Stimulated activated CD8-positive, alpha-beta memory T cell treated with anti-CD3 and anti-CD28 coated beads, Interleukin-4, amount 100 ng/mL, for 48 hours (primary cell): ENCODE measurements around the gene WNT11.

ENCODE experiments used
- DNase-seq: peaks from one replicate; pipeline ENCODE4 v3.0.0-alpha.2; 2020

WNT11 gene

DNA sequence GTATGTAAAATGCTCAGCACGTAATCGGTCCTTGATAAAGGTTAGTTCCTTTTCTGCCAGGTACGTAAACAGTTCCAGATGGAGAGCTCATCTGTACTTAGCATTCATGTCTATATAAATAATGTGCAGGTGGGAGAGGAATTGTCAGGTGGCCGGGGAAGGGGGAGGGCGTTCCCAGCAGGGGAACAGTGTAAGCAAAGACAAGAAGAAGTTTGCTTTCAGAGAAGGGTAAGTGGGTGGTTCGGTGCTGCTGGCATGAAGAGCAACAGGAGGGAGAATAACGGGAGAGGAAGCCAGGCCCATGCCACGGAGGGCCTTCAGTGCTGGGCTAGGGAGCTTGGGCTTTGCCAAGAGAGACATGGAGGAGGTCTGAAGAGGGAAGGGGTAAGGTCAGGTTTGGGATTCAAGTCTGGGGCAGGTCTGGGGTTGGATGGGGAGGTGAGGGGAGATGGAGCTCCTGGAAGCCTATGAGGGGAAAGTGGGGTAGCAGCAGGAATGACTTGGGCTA lies 11.4 kb upstream of the WNT11 start:
- DNase-seq, result no peak

DNA sequence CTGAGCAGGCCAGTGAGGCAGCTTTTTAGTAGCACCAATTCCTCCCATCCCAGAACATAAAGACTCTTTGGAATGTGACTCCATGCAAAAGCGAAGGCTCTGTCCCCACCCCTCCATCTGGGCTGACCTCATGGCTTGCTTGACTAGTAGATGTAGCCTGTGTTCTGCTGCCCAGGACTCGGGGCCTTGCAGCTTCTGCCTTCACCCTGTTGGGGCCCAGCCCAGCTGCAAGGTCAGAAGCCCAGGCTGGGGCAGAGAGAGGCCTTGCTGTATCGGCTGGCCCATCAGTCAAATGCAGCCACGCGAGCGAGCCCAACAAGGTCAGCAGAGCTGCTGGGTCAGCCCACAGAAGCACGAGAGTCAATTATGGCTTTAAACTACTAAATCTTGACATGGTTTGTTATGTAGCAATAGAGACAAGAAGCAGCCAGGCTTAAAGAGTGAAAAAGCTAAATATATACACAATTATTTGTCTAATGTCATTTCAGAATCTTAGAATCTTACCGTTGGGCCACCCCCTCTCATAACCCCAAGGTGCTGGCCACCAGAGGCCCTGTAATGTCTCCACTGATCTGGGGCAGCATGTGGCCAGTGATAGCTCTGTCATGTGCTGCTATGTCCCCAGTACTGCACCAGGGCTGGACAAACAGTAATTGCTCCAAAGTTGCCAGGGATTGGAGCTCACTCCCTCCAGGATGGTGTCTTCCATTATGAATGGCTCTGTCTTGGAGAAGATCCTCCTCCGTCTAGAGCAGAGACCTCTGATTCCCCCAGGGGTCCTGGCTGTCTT lies 10.4 kb upstream of the WNT11 start:
- no peak for DNase-seq

DNA sequence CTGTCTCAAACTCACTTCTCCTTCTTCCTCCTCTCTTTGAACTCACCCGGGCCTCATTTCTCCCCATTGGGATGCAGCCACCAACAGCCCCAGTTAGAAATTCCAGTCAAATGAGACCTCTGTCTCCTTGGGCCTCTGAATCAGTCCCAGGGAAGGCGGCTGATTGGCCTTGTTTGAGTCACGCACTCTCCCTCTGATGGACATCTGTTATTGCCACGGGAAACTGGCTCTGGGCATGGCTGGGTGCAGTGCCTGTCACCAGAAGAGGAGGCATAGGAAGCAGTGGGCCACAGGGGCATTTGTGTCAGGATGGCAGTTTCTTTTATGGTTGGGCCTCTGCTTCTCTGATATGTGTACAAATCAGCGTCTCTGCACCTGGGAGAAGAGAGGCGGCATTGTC lies 9.6 kb upstream of the WNT11 start:
- no peak for DNase-seq

DNA sequence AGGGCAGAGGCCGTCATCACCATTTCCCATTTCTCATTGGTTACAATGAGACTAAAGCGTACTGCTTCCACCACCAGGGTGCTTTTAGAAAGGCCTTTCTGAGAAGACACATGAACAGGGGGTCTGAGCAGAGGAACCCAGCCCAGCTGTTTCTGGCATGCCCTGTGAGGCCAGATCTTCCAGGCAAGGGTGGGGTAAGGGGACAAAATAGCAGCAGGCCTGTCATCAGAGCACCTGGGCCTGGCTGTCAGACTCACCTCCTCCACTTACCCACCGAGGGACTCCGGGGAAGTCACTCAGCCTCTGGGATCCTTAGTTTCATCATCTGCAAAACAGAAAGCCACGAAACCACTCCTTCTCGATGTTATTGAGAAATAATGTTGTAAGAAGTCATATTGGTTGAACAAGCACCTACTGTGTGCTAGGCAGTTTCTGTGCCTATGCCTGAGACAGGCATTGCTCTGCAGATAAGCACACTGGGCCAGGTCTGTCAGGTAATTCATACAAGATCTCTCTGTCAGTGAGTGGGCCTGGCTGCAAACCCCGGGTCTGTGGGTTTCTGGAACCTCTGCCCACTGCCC lies 8.8 kb upstream of the WNT11 start:
- no peak for DNase-seq

DNA sequence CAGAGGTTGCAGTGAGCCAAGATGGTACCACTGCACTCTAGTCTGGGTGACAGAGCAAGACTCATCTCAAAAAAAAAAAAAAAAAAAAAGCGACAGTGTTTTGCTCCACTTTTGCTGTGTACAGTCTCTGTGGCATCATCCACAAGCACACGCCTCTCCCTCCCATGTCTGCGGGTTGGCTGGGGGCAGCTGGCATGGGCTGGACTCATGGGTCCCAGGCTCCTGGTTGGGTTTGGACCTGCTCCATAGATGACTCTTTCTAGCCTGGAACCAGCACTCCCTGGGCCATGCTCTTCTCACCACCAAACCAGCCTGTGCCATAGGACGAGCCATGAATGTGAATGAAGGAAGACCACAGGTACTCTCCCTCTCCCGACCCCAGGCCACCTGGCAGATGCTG lies 7.9 kb upstream of the WNT11 start:
- no peak for DNase-seq

DNA sequence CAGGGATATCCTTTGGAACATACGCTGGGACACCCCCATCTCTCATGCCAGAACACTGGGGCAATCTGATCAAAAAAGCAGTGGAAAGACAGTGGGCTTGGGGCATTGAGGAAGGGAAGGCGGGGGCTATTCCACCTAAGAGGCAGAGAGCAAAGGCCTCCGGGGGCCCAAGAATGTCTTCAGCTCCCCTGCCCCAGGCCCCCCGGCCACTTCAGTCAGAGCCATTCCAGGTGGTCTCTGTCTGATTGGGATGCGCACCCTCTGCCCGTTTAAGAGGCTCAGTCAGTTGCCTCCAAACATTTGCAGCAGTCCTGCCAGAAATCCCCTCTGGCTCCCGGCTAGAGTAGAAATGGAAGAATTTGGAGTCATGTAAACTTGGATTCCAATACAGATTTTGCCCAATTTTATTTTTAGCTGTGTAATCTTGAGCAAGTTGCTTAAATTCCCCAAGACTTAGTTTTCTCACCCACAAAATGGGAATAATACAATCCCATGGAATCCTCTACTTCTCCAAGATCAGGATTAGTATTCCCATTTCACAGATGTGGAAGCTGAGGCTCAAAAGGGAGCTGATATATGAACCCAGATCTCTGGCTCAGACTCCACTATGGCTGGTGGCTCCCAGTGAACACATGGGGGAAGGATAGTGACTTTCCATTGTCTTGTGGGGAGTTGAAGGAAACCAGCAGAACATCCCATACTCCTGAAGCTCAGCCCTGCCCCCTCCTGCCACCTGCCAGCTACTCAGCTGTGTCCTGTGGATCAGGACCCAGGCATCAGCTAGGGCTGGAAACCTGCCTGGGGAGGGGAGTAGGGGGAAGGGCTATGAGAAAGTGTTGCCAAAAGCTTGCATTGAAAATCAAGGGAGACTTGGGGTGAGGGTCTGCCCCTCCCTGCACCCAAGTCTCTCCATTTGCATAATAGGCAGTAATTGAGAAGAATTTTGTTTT lies 6.1 kb upstream of the WNT11 start:
- DNase-seq, result no peak

DNA sequence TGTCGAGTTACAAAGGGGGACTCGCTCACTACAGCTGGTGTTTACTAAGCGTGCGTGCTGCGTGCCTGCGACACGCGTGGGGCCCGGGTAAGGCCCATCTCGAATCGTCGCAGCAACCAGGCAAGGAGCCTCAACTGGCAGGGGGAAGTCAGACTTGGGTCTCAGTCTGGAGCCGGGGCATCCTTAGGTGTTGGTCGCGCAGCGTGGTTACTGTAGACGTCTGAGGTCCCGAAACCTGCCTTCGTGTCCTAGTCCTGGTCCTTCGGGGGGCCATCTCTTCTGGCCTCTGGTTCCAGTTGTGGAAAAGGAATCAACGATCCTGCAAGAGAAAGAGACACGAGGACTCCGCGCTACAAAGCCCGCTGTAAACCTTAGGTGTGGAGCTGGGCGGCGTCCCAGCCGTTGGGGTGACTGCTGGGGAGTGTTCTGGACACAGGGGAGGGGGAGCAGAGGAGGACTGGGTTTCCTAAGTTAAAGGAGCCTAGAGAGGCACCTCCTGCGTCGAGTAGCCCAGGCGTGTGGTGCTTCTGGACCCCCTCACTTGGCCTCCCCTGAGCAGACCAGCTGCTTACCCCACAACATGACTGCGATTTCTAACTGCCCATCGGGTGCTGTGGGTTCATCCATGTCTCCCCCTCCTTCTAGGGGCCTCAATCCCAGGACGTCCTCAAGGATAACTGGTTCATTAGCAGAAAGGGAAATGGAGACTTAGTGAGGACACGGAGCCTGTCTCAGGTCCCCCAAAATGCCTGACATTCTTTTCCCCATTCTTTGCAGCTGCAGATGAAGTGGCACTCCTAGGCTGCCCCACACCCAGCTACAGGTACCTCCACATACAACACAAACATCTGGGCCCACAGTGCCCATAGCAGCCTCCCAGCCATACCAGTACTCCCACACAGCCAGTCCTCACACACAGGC lies 4.9 kb upstream of the WNT11 start:
- no peak for DNase-seq

DNA sequence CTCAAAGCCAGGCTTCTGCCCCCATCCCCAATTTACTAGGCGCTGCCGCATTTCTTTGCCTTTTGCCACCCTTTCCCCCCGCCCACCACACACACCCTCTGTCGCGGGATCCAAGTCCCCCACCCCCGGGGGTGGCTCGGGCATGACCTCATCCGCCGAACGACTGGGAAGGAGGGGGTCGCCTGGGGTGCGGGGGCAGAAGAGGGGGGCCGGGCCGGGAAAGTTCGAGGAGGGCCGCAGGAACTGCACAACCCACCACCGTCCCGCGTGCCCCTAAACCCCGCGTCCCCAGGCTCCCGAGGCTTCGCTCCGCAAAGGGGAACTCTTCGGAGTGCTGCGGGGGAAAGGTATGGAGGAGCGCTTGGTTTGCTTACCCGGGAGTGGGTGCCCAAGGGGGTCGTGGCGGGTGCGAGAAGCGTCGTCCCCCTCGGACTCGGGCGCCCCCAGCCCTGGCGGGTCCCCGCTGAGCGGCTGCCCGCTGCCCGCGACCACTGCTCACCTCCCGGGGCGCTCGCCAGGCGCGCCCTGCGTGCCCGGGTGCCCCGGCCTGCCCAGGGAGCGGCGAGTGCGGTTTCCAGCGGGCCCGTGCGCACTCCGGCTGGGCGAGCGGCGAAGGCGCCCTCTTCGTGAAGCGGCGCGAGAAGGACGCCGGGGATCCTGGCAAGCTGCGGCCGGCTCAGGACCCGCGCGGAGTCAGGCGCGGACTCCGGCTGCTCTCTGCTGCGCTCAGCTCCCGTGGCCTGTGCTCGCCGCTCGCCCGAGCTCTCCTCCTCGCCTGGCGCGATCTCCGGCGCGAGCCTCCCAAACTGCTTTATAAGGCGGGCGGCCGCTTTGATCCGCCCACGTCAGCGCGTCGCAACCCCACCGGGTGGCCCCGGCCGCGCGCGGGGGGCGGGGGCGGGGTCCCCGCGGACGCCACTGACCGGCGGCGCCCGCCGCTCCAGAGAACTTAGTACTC lies 4.0 kb upstream of the WNT11 start:
- peak; percentile 37 for DNase-seq

DNA sequence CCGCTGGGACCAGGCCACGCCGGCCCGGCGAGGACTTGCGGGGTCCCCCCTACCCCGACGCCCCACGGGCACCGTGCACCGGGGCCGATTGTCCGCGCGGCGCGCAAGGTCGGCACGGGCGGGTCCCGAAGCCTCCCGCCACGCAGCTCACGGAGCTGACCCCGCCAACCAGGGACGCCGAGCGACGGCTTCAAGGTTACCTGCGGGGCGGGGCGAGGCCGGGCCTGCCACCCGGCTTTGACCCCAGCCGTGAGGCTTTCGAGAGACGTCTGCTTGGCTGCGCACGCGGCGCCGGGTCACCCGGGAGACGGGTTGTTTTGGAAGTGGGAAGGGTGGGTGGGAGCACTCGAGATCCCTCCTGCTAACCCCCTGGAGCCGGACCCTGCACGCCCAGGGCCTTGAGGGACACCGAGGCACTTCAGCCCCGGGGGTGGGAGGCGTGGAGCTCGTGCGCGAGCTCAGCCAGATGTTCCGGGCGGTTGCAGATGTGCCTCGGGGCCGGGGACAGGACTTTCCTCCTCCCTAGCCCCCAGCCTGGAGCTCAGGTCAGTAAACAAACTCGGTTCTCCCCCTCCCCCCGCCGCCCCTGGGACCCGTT lies 3.2 kb upstream of the WNT11 start:
- peak; percentile 53 for DNase-seq

DNA sequence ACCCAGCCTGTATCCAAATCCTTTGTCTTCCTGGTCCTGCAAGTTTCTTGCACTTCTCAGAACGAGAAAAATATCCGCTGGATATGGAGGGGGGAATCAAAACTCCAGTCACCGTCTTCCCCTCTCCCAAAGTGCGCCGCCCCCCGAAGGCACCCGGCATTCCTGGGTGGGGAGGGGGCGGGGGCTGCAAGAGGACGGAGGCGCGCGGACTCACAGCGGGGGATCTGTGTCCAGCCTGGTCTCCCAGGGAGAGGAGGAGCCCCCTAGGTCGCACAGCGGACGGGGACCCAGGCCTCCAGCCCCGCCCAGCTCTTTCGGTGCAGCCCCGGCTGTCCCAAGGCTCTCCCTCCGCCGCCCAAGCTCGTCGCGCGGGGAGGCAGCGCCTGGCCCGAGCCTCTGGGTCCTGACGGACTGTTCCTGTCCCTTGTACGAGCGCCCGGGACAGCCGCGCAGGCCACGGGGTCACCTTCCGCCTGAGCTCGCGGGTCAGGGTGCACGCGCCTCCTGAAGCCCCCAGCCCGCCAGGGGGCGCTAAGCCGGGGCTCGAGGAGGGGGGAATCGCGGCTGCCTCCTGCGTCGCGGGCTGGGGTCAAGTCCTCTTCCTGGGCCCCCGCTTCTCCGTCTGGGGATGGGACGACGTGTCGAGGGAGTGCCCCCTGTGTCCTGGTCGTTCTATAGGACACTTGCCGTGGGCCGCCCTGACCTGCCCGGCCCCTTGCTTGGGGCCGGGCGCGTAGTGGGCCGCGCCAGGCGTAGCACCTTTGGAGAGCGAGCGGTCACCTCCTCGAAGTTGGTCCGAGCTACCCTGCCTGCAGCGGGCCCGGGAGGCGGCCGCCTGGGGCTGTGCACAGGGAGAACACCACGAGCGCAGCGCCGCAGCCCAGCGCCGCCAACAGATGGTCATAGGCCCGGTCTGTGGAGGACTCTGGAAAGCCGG lies 2.4 kb upstream of the WNT11 start:
- peak; percentile 88 for DNase-seq

DNA sequence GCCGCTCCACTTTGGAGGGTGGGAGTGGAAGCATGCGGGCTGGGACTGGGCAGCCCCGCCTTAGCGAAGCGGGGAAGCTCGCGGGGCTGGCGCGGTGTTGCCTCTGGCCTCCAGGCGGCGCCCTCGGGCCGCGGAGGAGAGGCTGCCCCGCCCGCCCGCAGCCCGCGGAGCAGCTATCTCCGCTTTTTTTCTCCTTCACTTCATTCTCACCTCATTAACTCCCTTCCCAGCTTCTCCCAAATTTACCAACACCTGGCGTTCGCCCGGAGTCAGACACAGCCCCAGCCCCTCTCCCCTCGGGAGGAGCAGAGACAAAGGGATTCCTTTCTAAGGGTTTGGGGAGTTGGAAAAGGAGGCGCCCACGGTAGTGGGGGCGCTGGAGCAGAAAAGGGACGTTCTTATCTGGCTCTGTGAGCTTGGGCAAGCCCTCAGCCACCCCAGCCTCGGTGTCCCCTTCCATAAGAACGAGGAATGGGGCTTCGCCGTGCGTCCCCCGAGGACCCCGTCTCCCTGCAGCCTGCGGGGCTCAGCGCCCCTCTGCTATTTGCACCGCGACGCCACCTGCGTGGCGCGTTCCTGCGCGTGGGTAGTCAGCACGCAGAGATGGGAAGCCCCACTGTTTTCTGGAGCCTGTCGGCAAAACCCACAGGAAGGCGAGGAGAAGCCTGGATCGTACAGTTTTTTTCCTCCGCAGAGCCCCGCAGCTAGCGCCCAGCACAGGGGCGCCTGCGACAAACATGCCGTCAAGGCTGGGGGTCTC lies 1.5 kb upstream of the WNT11 start:
- DNase-seq, result peak; percentile 87

DNA sequence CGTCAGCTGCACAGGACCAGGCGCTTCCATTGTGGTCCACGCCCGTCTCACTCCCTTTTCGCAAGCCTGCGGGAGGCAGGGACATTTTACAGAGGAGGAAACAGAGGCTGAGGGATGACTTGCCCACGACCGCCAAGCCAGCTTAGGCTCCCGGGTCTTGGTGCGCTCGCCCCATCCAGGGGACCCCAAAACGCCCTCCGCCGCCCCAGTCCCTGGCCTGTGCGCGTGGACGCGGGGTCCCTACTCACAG lies 300 bp downstream of the WNT11 start:
- DNase-seq, result no peak

DNA sequence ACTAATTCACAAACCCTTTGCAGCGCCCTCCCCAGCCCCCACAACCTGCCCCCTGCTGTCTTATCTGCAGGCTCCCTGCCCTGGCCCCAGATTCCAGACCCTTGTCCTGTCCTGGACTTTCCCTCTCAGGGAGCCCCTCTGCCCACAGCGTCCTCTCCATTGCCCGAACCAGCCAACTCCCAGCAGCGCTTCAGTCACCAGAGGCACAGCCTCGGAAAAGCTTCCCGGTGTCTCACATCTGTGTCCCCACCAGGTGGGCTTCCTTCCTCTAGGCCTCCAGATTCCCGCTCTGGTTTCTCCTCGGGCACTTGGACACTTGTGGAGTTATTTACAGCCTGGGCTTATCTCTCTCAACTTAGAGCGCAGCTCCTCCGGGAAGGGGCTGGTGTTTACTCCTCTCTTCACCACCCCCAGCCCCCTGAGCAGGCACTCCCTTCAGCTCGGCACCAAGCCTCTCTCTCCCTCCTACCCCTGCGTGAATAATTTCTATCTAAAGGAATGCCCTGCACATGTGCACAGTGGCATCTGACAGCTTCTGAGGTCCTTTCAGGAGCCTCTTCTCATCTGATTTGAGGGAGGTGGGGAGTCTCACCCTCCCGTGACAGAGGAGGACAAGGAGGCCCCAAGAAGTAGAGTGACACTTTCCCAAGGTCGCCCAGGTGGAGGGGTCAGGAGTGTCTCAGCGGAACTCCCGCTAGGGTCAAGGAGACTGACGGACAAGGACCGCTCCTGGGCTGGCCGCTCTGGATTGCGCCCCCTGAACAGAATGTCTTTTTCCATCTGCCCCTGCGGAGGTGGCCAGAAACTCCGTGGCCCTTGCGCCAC lies 838 bp downstream of the WNT11 start:
- DNase-seq, result no peak

DNA sequence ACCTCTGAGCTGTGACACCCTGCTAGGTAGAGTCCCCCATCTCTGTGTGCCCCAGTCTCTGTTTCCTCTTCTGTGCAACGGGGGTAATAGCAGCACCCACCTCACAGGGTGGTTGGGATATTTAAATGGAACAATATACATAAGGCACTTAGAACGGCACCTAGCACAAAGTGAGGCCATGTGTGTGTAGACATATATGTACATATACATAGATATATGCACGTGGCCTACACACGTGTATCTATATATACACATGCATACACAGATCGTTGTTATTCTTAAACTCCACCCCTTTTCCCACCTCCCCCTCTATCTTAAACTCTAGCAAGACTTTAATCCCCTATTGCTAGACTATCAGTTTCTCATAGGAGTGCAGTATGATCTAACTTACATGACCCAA lies 2.4 kb downstream of the WNT11 start:
- no peak for DNase-seq

DNA sequence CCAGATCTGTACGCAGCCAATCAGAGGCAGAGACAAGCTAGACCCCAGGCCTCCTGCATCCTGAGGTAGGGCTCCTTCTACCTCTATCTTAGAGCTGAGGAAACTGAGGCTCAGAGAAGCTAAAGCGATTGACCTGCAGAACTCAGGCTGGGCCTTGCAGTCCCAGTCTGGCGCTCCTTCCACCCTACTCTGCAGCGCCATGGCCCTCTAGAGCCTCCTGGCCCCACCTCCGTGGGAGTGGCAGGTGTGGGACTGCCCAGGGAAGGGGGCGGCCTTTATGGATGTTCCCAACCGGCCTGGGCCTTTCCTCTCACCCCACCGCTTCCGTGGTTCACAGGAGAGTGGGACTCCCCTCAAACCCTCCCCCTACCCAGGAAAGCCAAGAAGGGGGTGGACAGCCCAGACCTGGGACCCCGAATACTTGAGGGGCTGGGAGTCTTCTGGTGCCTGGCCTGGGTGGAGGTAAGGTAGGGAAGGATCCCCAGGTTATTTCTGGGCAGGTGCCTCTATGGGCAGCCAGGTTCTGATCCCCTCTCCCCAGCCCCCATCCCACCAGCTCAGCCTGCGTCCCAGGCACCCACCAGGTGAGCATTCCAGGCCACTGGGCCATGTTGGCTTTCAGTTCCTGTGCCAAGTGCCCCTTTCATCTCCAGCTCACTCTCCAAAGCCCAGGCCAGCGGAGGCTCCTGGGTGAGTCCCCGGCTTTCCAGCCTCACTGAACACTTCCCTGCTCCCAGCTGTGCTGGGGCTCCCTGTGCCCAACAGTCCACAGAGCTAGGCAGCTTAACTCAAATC lies 3.0 kb downstream of the WNT11 start:
- no peak for DNase-seq

DNA sequence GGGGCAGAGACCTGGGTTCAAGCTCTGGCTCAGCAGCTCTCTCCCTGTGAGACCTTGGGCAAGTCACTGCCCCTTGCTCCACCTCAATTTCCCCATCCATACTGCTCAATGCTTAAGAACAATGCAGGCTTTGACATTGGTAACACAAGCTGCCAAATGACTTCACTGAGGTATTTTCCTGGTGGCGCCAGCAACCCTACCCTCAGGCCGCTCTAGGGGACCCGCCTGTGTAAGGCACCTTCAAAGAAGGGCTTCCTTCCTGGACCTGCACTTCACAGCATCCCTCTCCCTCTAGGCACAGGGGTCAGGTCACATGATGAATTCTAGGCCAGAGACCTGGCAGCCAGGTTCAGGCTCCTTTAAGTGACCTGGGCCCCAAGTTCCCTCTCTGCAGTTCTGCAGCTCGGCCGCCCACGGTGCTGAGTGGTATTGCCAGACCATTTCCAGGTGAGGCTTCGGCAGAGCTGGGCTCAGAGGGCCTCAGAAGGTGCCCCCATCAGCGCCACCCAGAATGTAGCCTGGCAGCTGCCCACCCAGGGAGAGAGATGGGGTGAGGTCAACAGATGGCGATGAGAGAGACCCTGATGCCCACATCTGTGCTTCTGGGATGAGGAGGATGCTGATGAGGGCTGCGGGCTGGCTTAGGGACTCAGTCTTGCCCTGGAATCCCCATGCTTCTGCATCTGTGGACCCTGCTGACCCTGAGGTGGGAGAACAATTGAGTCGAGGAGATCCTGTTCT lies 4.5 kb downstream of the WNT11 start:
- DNase-seq, result no peak

DNA sequence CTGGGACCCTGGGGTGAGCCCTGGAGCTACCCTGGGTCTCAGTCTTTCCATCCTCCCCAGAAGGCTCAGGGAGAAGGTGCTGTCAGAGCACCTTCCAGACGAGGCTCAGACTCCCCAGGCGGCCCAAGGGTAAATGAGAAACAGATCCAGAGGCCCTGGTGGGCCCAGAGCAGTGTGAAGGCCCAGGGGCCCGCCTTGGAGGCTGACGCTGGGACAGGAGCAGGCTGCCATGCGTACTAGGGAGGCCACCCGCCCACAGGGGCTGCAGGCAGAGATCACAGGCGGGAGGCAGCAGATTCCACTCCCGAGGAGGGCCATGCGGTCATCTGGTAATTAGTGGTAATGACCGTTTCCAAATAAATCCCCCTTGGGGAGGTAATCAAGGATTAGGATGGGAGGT lies 5.2 kb downstream of the WNT11 start:
- no peak for DNase-seq
